HG03064 (cell line): Measurements from ENCODE around the gene LMCD1.
"Not testable (repeated sequence)": the region's sequence is repeated elsewhere in the genome, so short reads cannot be mapped to it uniquely, and the experiment has no call there.

Source experiments
- ATAC-seq: cut with Tn5 transposase; IDR thresholded peaks from one replicate; pipeline ENCODE4 v1.9.1; 2021; ENCODE audit warnings: low read depth; ENCODE audit not compliant: unreplicated experiment

The LMCD1 gene

GRCh38 chr3:8579943-8580342 is 78.3 kb downstream of the LMCD1 start:
- no peak for ATAC-seq

- ATAC-seq = not testable (repeated sequence)
Observed at GRCh38 chr3:8580434-8580833, 78.8 kb downstream of the LMCD1 start.

DNA sequence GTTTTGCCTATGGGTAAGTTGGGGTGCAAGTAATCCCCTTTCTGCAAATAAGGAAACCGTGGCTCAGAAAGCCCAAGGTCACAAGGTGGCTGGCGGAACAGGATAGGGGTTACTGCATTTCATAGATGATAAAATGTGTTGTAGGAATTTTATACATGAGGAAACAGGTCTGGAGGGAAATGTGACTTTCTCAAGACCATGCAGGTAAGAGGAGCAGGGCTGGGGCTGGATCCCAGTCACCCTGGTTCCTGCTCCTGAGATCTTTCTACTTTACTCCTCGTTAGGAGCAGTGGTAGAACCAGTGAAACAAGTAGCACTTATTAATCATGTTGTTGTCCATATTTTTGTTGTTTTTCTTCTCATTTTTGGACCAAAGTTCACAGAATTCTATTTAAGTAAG is 79.8 kb downstream of the LMCD1 start:
- no peak for ATAC-seq

DNA sequence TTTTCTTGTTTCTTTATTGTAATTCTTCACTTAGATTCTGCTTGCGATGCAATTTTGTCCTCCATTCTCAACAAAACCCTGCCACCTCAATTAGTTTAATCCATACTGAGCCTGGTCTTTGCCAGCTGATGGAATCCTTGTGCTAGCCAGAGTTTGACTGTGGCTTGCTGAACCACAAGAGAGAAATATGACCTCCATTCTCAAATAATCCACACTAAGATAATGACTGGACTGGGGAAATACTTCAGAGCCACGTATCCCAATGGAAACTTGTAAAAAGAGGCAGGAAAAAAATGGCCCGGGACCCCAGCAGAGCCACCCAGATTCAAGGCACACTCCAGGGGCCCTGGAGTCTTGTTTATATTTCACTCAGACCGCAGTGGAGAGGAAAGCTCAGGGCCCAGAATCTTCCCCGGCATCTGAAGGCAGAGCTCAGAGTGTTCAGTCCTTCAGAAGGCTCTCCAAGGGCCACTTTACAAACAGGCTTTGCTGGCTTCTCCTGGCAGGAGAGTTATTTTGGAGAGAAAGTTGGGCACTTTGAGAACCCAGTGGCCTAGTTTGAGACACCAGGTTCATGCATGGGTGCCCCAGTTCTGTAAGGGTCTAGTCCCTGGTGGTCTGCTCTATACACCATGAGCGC is 80.3 kb downstream of the LMCD1 start:
- no peak for ATAC-seq

GRCh38 chr3:8584661-8585060 is 83.0 kb downstream of the LMCD1 start:
- no peak for ATAC-seq

- no peak for ATAC-seq
Observed at GRCh38 chr3:8589880-8590556, 88.4 kb downstream of the LMCD1 start.

DNA sequence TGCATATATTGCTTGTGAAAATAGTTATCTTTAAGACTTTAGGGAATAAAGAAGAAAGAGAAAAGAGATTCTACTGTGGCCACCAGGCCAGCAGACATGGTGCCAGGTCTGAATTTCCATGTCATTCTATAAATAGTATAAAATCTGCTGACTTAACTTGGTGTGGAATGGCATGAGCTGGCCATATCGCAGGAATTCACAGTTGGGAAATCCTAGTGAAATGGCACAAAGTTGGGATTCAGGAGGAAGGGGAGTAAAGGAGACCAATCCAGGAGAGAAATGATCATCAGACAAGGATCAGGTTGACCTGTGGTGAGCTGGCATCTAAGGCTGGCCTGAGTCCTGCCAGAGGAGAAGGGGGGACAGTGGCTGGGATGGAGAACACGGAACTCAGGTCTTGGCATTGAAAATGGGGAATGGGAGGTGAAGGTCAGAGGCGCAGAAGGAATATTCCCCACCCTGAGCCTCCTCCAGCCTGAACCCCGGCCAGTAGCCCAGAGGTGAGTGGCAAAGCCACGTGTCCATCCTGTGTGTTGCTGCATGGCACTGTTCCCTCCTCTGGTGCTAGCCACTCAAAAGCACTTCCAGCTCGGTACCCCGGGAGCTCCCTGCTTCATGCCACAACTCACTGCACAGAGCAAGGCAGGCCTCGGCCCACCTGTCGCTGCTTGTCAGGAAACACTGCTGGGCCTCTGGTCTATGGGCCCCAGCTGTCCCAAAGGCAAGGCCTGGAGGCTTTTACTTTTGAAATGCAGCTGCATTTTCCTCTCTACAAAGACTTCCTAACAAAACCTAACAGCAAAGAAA is 91.6 kb downstream of the LMCD1 start:
- ATAC-seq = no peak

DNA sequence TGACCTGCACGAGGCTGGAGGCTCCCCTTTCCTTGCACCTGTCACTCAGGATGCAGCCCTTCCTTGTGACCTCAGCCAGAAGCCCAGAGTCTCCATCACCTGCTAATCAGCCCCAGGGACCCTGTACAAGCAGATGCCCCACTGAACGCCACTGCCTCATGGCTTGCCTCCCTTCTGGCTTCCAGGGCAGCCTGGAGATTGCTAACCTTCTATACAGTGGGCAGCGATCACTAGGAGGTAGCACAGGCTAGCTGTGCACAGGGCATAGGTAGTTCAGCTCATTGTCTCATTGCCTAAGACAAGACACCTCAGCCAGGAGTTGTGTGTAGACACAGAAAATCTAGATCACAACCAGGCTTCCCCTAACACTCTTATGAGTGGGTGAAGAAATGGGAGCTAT is 93.6 kb downstream of the LMCD1 start:
- no peak for ATAC-seq

GRCh38 chr3:8595695-8596115 is 94.1 kb downstream of the LMCD1 start:
- ATAC-seq = no peak

- no peak for ATAC-seq
Observed at GRCh38 chr3:8596321-8597218, 94.9 kb downstream of the LMCD1 start.

GRCh38 chr3:8597219-8597853 is 95.7 kb downstream of the LMCD1 start:
- no peak for ATAC-seq

DNA sequence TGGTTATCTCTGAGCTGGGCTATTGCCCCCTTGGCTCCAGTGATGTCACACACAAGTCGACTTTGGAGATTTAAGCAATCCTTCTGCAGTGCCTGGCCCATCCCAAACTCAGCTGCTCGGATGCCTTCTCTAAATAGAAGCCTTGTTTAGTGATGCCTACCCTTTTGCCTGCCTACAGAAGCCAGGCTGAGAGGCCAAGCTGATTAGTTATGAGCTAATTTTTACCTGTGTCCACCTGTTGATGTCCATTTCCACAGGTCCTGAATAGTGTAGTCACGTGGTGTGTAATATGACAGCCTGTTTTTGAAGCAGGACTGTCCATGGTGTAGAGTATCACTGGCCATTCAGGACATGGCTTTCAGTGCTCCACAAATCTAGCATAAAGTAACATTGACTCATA is 97.5 kb downstream of the LMCD1 start:
- ATAC-seq = no peak

DNA sequence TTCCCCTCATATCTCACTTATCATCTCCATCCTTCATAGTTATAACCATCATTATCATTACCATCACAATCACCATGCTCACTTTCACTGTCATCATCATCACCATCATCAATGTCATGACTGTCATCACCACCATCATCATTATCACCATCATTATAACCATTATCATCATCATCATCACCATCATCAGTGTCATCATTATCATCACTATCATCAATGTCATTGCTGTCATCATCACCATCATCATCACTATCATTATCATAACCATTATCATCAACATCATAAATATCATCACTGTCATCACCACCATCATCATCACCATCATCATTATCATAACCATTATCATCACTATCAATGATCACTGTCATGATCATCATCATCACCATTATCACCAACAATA is 98.8 kb downstream of the LMCD1 start:
- ATAC-seq = no peak

DNA sequence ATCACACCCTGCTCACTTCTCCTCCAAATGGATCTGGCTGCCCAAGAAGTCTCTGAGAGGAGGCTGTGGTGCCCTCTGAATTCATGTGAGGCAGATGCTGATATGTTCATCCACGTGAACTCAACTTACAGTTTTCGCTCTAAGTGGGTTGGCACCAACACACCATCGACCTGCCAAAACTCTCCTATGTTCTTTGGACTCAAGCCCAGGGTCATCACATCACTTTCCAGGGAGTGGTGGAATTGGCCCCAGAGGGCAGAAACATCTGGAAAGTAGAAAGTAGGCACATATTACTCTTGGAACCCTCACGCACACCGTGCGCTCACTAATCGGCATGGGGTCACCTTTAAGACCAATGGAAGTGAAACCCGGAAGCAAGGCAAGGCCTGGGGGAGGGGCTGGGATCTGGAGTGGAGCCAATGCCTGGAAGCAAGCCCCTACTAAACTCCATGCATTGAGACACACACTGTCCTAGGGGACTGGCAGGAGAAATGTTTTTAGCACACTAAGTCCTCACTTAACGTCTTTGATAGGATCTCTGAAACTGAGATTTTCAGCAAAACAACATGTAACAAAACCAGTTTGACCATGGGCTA is 101.6 kb downstream of the LMCD1 start:
- no peak for ATAC-seq

GRCh38 chr3:8604006-8604405 is 102.4 kb downstream of the LMCD1 start:
- ATAC-seq = no peak

GRCh38 chr3:8604988-8605387 is 103.4 kb downstream of the LMCD1 start:
- ATAC-seq = no peak

DNA sequence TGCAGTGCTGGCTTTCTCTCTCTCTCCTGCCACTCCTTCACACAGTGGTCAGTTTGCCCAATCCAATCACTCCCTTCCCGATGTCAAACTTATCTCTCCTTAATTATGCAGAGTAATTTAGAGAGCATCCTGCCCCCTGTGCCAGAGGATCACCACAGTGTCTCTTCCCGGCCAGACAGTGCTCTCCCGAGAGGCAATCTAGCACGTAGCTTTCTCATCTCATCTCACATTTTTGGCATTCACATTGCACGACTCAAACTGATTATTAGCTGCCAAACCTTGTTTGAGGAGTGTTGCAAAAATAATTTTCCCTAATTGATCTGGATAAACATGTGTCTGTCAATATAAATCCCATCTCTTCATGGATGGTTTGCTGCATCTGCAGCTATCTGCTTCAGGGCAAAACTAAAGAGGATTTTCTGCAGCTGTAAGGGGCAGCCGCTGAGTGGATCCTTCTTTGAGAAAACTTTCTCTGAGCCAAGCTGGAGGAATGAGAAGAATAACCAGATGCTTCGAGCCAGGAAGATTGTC is 105.1 kb downstream of the LMCD1 start:
- no peak for ATAC-seq

GRCh38 chr3:8607234-8608040 is 105.8 kb downstream of the LMCD1 start:
- ATAC-seq = no peak
